Hindlimb muscle (tissue), 1 donor: ENCODE measurements around the gene CFAP251. TPM values are rescaled to one million over a fixed set of nuclear protein-coding genes. Genes with fewer than 3 reads are reported as not detected.
"Not testable (repeated sequence)": the region's sequence is repeated elsewhere in the genome, so short reads cannot be mapped to it uniquely, and the experiment has no call there.

Experiments
- DNase-seq: peaks from one replicate; pipeline ENCODE4 v3.0.0-alpha.2; 2013
- polyA plus RNA-seq: library from polyadenylated mRNA; unstranded; fragments of 120-200 nt; gene quantifications from one replicate; pipeline ENCODE4 v1.2.1, GENCODE V29; 2013; ENCODE audit not compliant: insufficient read length

The CFAP251 gene
- polyA plus RNA-seq, result 1.3 TPM

GRCh38 chr12:121917950-121918678 lies at the start of gene CFAP251:
TSS of gene CFAP251 (plus strand) at chr12:121918592. CDS start at chr12:121921306, 2,714 bp downstream.
- DNase-seq, result peak; percentile 73

- not testable (repeated sequence) for DNase-seq
Measured at GRCh38 chr12:121869229-121869628, 49.2 kb upstream of the CFAP251 start.

GRCh38 chr12:121871467-121871866 lies 46.9 kb upstream of the CFAP251 start:
- DNase-seq, result no peak

GRCh38 chr12:121872546-121873215 lies 45.7 kb upstream of the CFAP251 start:
- peak; percentile 77 for DNase-seq

- no peak for DNase-seq
Measured at GRCh38 chr12:121873216-121873569, 45.2 kb upstream of the CFAP251 start.

- DNase-seq, result no peak
Measured at GRCh38 chr12:121874071-121874470, 44.3 kb upstream of the CFAP251 start.

- DNase-seq, result no peak
Measured at GRCh38 chr12:121875582-121875981, 42.8 kb upstream of the CFAP251 start.

- DNase-seq, result not testable (repeated sequence)
Measured at GRCh38 chr12:121876080-121876447, 42.3 kb upstream of the CFAP251 start.

- DNase-seq, result no peak
Measured at GRCh38 chr12:121883315-121883660, 35.1 kb upstream of the CFAP251 start.

GRCh38 chr12:121885129-121885528 lies 33.3 kb upstream of the CFAP251 start:
- not testable (repeated sequence) for DNase-seq

- no peak for DNase-seq
Measured at GRCh38 chr12:121888083-121888477, 30.3 kb upstream of the CFAP251 start.

GRCh38 chr12:121888478-121889273 lies 29.7 kb upstream of the CFAP251 start, which contains the start of gene PSMD9:
TSS of gene PSMD9 (plus strand) at chr12:121888790. CDS start at chr12:121888857, 67 bp downstream.
- DNase-seq, result peak; percentile 98

- no peak for DNase-seq
Measured at GRCh38 chr12:121889274-121889624, 29.1 kb upstream of the CFAP251 start.

GRCh38 chr12:121889661-121890060 lies 28.7 kb upstream of the CFAP251 start:
- not testable (repeated sequence) for DNase-seq

- no peak for DNase-seq
Measured at GRCh38 chr12:121892673-121893561, 25.5 kb upstream of the CFAP251 start.

- DNase-seq, result no peak
Measured at GRCh38 chr12:121893961-121894460, 24.4 kb upstream of the CFAP251 start.

- no peak for DNase-seq
Measured at GRCh38 chr12:121894633-121895032, 23.8 kb upstream of the CFAP251 start.

GRCh38 chr12:121898287-121898686 lies 20.1 kb upstream of the CFAP251 start:
- no peak for DNase-seq

GRCh38 chr12:121899590-121899989 lies 18.8 kb upstream of the CFAP251 start:
- DNase-seq, result no peak

GRCh38 chr12:121903202-121903601 lies 15.2 kb upstream of the CFAP251 start:
- DNase-seq, result no peak

- no peak for DNase-seq
Measured at GRCh38 chr12:121905746-121906145, 12.6 kb upstream of the CFAP251 start.

GRCh38 chr12:121908702-121909101 lies 9.7 kb upstream of the CFAP251 start:
- no peak for DNase-seq
